ENCODE data around the gene IMPA2.

- TF ChIP-seq, protein P1, sequence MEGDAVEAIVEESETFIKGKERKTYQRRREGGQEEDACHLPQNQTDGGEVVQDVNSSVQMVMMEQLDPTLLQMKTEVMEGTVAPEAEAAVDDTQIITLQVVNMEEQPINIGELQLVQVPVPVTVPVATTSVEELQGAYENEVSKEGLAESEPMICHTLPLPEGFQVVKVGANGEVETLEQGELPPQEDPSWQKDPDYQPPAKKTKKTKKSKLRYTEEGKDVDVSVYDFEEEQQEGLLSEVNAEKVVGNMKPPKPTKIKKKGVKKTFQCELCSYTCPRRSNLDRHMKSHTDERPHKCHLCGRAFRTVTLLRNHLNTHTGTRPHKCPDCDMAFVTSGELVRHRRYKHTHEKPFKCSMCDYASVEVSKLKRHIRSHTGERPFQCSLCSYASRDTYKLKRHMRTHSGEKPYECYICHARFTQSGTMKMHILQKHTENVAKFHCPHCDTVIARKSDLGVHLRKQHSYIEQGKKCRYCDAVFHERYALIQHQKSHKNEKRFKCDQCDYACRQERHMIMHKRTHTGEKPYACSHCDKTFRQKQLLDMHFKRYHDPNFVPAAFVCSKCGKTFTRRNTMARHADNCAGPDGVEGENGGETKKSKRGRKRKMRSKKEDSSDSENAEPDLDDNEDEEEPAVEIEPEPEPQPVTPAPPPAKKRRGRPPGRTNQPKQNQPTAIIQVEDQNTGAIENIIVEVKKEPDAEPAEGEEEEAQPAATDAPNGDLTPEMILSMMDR (IDR thresholded peaks at IDR 0.05), result no peak
- TF ChIP-seq POLR2A (IDR thresholded peaks at IDR 0.05) (no peak), POLR2AphosphoS5 (IDR thresholded peaks at IDR 0.05) (no peak)
These were observed 30.1 kb downstream of the IMPA2 start for GRCh38 chr18:12011199-12011956.

All from gastroesophageal sphincter (tissue), 3 donors.